Memory B cell (primary cell): ENCODE results near the gene C9orf153.

Source experiments
- ATAC-seq: fragments of 150-1000 bp; cut with Tn5 transposase; 2 replicates; pipeline ENCODE4 v1.10.0; 2021; ENCODE audit warnings: low read depth, mild to moderate bottlenecking, moderate library complexity
- DNase-seq, 2 donors: peaks; one replicate each; pipeline ENCODE4 v3.0.0; 2022; ENCODE audit warnings: low spot score in 2 of 2
- H3K27ac Mint-ChIP-seq: one replicate; pipeline ENCODE4 v1.8.0; 2022; ENCODE audit warnings: mild to moderate bottlenecking, moderate library complexity, mixed read lengths
- H3K27me3 Mint-ChIP-seq: one replicate; pipeline ENCODE4 v1.8.0; 2022; ENCODE audit warnings: mixed read lengths
- H3K36me3 Mint-ChIP-seq: one replicate; pipeline ENCODE4 v1.8.0; 2022; ENCODE audit warnings: mild to moderate bottlenecking, mixed read lengths
- H3K4me1 Mint-ChIP-seq: one replicate; pipeline ENCODE4 v1.8.0; 2022; ENCODE audit warnings: mixed read lengths
- H3K4me3 Mint-ChIP-seq: one replicate; pipeline ENCODE4 v1.8.0; 2022; ENCODE audit warnings: mild to moderate bottlenecking, moderate library complexity, mixed read lengths
- H3K9me3 Mint-ChIP-seq: one replicate; pipeline ENCODE4 v1.8.0; 2022; ENCODE audit warnings: mixed read lengths

C9orf153 gene

DNA sequence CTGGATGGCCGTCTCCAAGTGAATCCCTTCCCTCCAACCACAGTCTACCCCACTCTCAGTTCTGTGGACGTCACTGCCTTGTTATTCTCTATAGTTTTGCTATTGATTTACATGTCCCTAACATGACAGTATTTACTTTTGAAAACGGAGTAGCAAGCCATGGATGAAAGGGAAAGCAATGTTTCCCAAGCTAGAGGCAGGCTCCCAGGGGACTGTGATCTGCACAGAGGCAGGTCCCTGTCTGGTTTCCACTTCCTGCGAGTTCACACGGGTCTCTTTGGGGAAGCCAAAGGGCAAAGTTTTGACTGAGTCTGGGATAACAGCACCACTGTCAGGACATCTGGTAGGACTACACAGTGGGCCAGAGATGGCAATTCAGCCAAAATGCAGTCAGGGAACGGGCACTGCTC lies 12.7 kb downstream of the C9orf153 start:
- DNase-seq = no peak
- H3K4me3 Mint-ChIP-seq = no peak overlapping the region
- peaks cover 2% of the 10 kb centered on the region for H3K9me3 Mint-ChIP-seq
- peaks cover 9% of the 10 kb centered on the region for H3K27me3 Mint-ChIP-seq
- no peaks in the 10 kb centered on the region for H3K36me3 Mint-ChIP-seq
- no peak for ATAC-seq
- H3K4me1 Mint-ChIP-seq = peaks cover 3% of the 10 kb centered on the region
- no peak overlapping the region for H3K27ac Mint-ChIP-seq

DNA sequence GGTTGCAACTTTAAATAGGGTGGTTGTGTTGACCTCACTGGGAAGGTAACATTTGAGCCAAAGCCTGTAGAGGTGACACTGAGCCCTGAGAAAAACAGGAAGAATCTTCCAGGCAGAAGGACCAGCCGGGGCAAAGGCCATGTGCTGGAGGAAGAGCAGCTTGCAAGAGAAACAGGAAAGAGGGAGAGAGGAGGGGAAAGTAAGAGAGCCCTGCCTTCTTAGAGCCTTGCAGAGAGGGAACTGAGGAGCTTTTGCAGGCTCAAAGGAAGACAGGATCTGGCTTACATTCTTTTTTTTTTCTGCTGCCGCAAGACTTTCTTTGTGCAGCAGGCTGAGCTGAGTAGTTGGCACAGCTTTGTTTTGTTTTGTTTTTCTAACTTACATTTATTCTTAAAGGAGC lies 17.4 kb downstream of the C9orf153 start:
- no peak overlapping the region for H3K27ac Mint-ChIP-seq
- DNase-seq (no peak), ATAC-seq (no peak)
- no peak overlapping the region for H3K4me3 Mint-ChIP-seq
- H3K4me1 Mint-ChIP-seq = peaks cover under 1% of the 10 kb centered on the region
- no peaks in the 10 kb centered on the region for H3K36me3 Mint-ChIP-seq
- H3K9me3 Mint-ChIP-seq = no peaks in the 10 kb centered on the region
- H3K27me3 Mint-ChIP-seq = no peaks in the 10 kb centered on the region

DNA sequence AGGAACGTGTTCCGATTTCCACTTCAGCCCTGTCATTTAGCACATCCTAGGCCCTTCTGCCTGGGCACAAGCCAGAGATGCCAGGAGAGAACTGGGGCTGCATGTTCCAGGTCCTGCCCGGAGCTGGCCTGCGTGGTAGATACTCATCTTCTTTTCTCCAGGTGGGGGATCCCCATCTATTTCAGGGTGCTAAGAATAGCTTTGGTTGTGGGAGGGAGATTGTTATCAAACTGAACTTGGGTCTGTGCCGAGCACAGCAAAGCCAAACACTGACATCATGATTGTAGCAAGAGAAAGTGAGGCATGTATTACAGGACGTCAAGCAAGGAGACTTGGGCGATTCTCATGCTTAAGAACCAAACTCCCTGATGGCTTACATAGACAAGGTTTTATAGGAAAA lies 18.2 kb downstream of the C9orf153 start:
- Mint-ChIP-seq H3K27me3 (no peaks in the 10 kb centered on the region), H3K4me3 (no peak overlapping the region), H3K36me3 (no peaks in the 10 kb centered on the region), H3K4me1 (no peaks in the 10 kb centered on the region), H3K27ac (no peak overlapping the region), H3K9me3 (no peaks in the 10 kb centered on the region)
- ATAC-seq = no peak
- DNase-seq = no peak

- Mint-ChIP-seq H3K9me3 (no peaks in the 10 kb centered on the region), H3K4me1 (no peaks in the 10 kb centered on the region), H3K36me3 (no peaks in the 10 kb centered on the region), H3K4me3 (no peak overlapping the region), H3K27me3 (peaks cover 1% of the 10 kb centered on the region), H3K27ac (no peak overlapping the region)
- ATAC-seq = no peak
- no peak for DNase-seq
These were observed 20.3 kb downstream of the C9orf153 start for GRCh38 chr9:86238861-86239770.

GRCh38 chr9:86230858-86231257 lies 28.6 kb downstream of the C9orf153 start:
- ATAC-seq (no peak), DNase-seq (no peak)
- Mint-ChIP-seq H3K4me1 (no peaks in the 10 kb centered on the region), H3K4me3 (no peak overlapping the region), H3K36me3 (no peaks in the 10 kb centered on the region), H3K9me3 (peaks cover 4% of the 10 kb centered on the region), H3K27me3 (peaks cover 7% of the 10 kb centered on the region), H3K27ac (no peak overlapping the region)

GRCh38 chr9:86222667-86223066 lies 36.8 kb downstream of the C9orf153 start:
- no peaks in the 10 kb centered on the region for H3K9me3 Mint-ChIP-seq
- no peak overlapping the region for H3K27ac Mint-ChIP-seq
- H3K4me1 Mint-ChIP-seq = no peaks in the 10 kb centered on the region
- no peak for DNase-seq
- H3K4me3 Mint-ChIP-seq = no peak overlapping the region
- no peak for ATAC-seq
- H3K27me3 Mint-ChIP-seq = peaks cover 2% of the 10 kb centered on the region
- H3K36me3 Mint-ChIP-seq = no peaks in the 10 kb centered on the region

DNA sequence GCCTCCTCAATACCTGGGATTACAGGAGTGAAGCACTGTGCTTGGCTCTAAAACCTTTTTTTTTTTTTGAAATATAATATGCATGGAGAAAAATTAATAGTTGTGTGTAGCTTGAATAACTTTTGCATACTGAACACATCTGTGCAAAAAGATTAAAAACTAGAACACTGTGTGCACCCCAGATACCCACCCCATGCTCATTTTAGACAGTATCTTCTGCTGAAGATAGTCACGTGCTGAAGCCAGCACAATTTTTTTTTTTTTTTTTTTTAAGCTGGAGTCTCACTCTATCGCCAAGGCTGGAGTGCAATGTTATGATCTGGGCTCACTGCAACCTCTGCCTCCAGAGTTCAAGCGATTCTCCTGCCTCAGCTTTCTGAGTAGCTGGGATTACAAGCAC lies 39.9 kb downstream of the C9orf153 start:
- Mint-ChIP-seq H3K4me1 (no peaks in the 10 kb centered on the region), H3K9me3 (no peaks in the 10 kb centered on the region), H3K36me3 (no peaks in the 10 kb centered on the region), H3K27me3 (no peaks in the 10 kb centered on the region), H3K4me3 (no peak overlapping the region), H3K27ac (no peak overlapping the region)
- ATAC-seq (no peak), DNase-seq (no peak)

DNA sequence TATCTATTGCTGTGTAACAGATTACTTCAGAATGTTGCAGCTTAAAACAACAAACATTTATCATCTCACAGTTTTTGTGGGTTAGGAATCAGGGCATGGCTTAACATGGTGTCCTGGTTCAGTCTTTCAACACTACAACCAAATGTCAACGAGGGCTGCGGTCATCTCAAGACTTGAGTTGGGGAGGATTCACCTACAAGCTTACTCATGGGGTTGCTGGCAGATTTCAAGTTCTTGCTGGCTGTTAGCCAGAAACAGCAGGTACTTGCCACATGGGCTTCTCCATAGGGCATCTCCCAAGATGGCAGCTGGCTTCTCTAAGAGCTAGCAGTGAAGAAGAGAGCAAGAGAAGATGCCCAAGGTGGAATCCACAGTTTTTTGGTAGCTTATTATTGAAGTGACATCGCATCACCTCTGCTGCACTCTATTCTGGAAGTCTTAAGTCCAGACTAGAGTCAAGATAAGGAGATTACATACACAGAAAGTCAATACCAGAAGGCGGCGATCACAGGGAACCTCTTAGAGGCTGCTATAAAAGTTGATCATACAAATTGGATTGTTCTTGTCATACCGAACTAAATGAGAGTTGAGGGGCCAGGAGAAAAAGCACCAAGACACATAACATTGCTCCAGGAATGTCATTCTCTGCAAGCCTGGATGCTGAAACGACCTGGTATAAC lies 42.2 kb downstream of the C9orf153 start:
- DNase-seq (no peak), ATAC-seq (no peak)
- Mint-ChIP-seq H3K27ac (no peak overlapping the region), H3K27me3 (no peaks in the 10 kb centered on the region), H3K4me3 (no peak overlapping the region), H3K9me3 (no peaks in the 10 kb centered on the region), H3K4me1 (no peaks in the 10 kb centered on the region), H3K36me3 (no peaks in the 10 kb centered on the region)

DNA sequence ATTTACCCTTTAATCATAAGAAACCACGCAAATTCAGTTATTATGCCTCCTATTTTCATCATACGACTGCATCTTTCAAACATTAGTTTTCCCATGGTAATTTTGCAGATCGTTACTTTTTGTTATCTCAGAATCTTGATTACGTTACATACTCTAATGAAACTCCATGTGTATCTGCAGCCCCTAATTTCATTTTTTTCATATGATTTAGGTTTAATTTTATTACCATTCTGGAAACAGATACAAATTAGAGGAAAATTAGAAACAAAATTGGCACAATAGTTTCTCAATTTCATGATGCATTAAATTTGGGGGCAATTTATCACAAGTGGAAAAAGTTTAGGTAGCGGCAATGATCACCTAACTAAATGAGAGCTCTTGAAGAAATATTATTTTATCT lies 52.3 kb downstream of the C9orf153 start:
- H3K36me3 Mint-ChIP-seq = no peaks in the 10 kb centered on the region
- ATAC-seq (no peak), DNase-seq (no peak)
- peaks cover 2% of the 10 kb centered on the region for H3K27me3 Mint-ChIP-seq
- no peak overlapping the region for H3K4me3 Mint-ChIP-seq
- H3K27ac Mint-ChIP-seq = no peak overlapping the region
- H3K4me1 Mint-ChIP-seq = no peaks in the 10 kb centered on the region
- no peaks in the 10 kb centered on the region for H3K9me3 Mint-ChIP-seq

GRCh38 chr9:86202338-86202882 lies 57.0 kb downstream of the C9orf153 start:
- peaks cover 7% of the 10 kb centered on the region for H3K27me3 Mint-ChIP-seq
- ATAC-seq (peak; percentile 72), DNase-seq (peak in 1 of 2 donors; percentile 2)
- H3K27ac Mint-ChIP-seq = no peak overlapping the region
- H3K4me1 Mint-ChIP-seq = peaks cover 2% of the 10 kb centered on the region
- no peak overlapping the region for H3K4me3 Mint-ChIP-seq
- no peaks in the 10 kb centered on the region for H3K36me3 Mint-ChIP-seq
- H3K9me3 Mint-ChIP-seq = no peaks in the 10 kb centered on the region

DNA sequence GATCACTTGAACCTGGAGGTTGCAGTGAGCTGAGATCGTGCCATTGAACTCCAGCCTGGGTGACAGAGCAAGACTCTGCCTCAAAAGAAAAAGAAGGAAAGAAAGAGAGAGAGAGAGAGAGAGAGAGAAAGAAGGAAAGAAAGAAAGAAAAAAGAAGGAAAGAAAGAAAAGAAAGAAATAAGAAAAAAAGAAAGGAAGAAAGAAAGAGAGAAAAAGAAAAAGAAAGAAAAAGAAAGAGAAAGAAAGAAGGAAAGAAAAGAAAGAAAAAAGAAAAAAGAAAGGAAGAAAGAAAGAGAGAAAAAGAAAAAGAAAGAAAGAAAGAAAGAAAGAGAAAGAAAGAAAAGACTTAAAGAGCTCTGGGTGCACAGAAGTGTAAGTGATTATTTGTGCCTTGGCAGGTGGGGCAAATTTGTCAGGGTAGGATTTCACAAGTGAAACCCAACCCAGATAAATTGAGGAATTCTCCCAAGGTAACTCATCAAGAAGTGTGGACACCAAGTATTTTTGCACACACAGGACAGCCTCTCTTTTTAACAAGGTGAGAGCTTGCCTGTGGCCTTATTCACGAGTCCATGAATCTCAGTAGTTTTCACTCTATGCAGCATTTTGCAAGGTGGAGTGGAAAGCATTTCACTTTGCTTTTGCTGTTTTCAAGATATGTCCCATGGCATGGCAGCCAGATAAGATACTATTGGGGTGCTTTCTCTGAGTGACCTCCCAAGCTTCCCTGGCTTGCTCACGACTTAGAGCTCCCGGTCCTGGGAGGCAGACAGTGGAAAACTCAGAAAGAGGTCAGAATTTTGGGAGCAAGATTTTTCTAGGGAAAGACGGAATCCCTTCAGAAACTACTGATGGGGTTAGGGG lies 57.8 kb downstream of the C9orf153 start:
- Mint-ChIP-seq H3K36me3 (no peaks in the 10 kb centered on the region), H3K27ac (no peak overlapping the region), H3K27me3 (peaks cover 10% of the 10 kb centered on the region), H3K9me3 (no peaks in the 10 kb centered on the region), H3K4me1 (peaks cover 2% of the 10 kb centered on the region), H3K4me3 (no peak overlapping the region)
- ATAC-seq = no peak
- DNase-seq = no peak

DNA sequence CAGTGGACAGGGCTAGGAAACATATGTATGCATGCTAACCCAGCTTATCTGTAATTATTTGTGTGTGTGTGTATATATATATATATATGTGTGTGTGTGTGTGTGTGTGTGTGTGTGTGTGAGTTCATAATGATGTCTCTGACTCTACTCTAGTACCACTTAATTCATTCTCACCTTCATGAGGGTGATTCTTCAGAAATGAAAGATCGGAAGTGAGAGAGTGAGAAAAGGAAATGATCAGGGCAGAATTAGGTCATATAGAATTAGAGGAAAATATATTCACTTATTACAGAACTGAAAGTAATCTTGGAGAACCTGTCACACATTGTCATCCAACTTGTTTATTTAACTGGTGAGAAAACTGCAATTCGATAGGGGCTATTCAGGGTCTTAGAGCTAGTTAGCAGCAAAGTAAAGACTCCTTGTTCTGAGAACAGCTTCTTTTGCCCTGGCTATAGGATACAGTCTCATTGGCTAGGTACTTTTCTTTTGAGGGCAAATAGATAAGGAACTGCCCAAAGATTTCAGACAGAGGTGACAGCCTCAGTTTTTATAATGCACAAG lies 58.8 kb downstream of the C9orf153 start:
- peaks cover 2% of the 10 kb centered on the region for H3K36me3 Mint-ChIP-seq
- no peak for DNase-seq
- no peak for ATAC-seq
- H3K4me3 Mint-ChIP-seq = no peak overlapping the region
- H3K27me3 Mint-ChIP-seq = peaks cover 13% of the 10 kb centered on the region
- H3K27ac Mint-ChIP-seq = no peak overlapping the region
- H3K9me3 Mint-ChIP-seq = no peaks in the 10 kb centered on the region
- peaks cover 2% of the 10 kb centered on the region for H3K4me1 Mint-ChIP-seq

DNA sequence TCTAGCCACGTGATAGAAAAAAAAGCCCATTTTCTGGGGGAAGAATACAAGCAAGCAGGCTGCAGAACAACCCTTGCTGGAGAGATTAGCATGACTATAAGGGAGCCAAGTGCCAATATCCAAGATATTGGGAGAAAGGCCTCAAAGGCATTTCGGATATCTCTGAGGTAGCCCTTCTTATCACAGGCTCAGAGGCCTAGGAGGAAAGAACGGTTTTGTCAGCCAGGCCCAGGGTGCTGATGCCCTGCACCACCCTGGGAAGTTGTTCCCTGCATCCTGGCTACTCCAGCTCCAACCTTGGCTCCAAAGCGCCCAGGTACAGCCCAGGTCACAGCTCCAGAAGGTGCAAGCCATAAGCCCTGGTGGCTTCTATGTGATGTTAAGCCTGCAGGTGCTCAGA lies 66.4 kb downstream of the C9orf153 start:
- DNase-seq (no peak), ATAC-seq (no peak)
- Mint-ChIP-seq H3K4me3 (no peak overlapping the region), H3K4me1 (no peaks in the 10 kb centered on the region), H3K36me3 (peaks cover 5% of the 10 kb centered on the region), H3K27me3 (peaks cover 10% of the 10 kb centered on the region), H3K27ac (no peak overlapping the region), H3K9me3 (peaks cover 22% of the 10 kb centered on the region)
